HepG2 (cell line): ENCODE data around the gene ATF3. TPM values are rescaled to one million over a fixed set of nuclear protein-coding genes. Genes with fewer than 3 reads are reported as not detected.

ENCODE experiments used
- ATAC-seq: fragments of 200-7000 bp; cut with Tn5 transposase; 3 replicates; pipeline ENCODE4 v1.9.1; 2020; ENCODE audit warnings: mild to moderate bottlenecking, moderate library complexity
- BruUV-seq: library from RNA; stranded (reverse); fragments of 400-500 nt; replicated peaks from 2 replicates; lab custom pipeline; 2021; lab: Mats Ljungman, UMichigan
- CTCF ChIA-PET: fragments of 300-600 bp; formaldehyde crosslinking; extraction: SDS; loops from one replicate; lab custom pipeline; 2021; ENCODE audit warnings: low total read pairs, inconsistent platforms, low intra/inter-chr PET ratio; lab: Yijun Ruan, JAX
- POLR2A ChIA-PET: fragments of 350-600 bp; sonication (Branson Sonifier 250); formaldehyde crosslinking; loops from one replicate; lab custom pipeline; 2020; ENCODE audit warnings: antibody characterized with exemption, inconsistent platforms; lab: Yijun Ruan, JAX
- DNase-seq: peaks from one replicate; pipeline ENCODE4 v3.0.0-alpha.2; 2015; ENCODE audit warnings: low spot score
- FAIRE-seq: peaks from 3 replicates; lab custom pipeline; 2011; peaks lifted over from hg19 to GRCh38; lab: Jason Lieb, UNC
- H2AFZ ChIP-seq: one replicate; pipeline ENCODE4 v1.6.1; 2011; ENCODE audit warnings: low read length, inconsistent platforms
- H3K27ac ChIP-seq: fragments of 300-600 bp; 3 replicates; pipeline ENCODE4 v1.8.0; 2011; ENCODE audit warnings: mixed run types, mild to moderate bottlenecking, mixed read lengths, low read length, inconsistent platforms; ENCODE audit not compliant: insufficient read depth; ENCODE audit errors: extremely low read length
- H3K27me3 ChIP-seq, 2 experiments: fragments of 200-600 bp in 1 of 2; 2 replicates in 1 of 2; 3 replicates in 1 of 2; pipeline versions ENCODE4 v1.6.0 to v1.8.0; 2011; ENCODE audit warnings: low read length in 2 of 2, mild to moderate bottlenecking in 2 of 2, moderate library complexity in 2 of 2, inconsistent platforms in 1 of 2; ENCODE audit not compliant: insufficient read depth in 2 of 2, control insufficient read depth in 1 of 2
- H3K36me3 ChIP-seq, 2 experiments: fragments of 200-600 bp in 1 of 2; replicated peaks in 1 of 2; 2 replicates in 1 of 2; 3 replicates in 1 of 2; pipeline versions ENCODE4 v1.5.1 to v1.8.0; 2011; ENCODE audit warnings: low read length in 2 of 2, inconsistent platforms in 1 of 2; ENCODE audit not compliant: insufficient read depth in 2 of 2, control insufficient read depth in 1 of 2
- H3K4me1 ChIP-seq: 2 replicates; pipeline ENCODE4 v1.5.1; 2012; ENCODE audit warnings: low read length, inconsistent platforms; ENCODE audit not compliant: insufficient read depth
- H3K4me2 ChIP-seq: 2 replicates; pipeline ENCODE4 v1.6.0; 2011; ENCODE audit warnings: low read depth, low read length, inconsistent platforms
- H3K4me3 ChIP-seq, 3 experiments: fragments of 200-600 bp in 1 of 3; sonication (generic), shearing (Covaris generic) in 1 of 3; replicated peaks in 1 of 3; 2 replicates each; pipeline ENCODE4 v1.5.1; 2011 to 2016; ENCODE audit warnings: low read length in 3 of 3, inconsistent platforms in 2 of 3, low read depth in 2 of 3, mild to moderate bottlenecking in 2 of 3, control low read depth in 1 of 3, mixed read lengths in 1 of 3; ENCODE audit not compliant: insufficient read depth in 1 of 3
- H3K79me2 ChIP-seq: one replicate; pipeline ENCODE4 v1.6.1; 2011; ENCODE audit warnings: low read length, inconsistent platforms; ENCODE audit not compliant: insufficient read depth
- H3K9ac ChIP-seq: 2 replicates; pipeline ENCODE4 v1.6.0; 2011; ENCODE audit warnings: mild to moderate bottlenecking, low read depth, low read length, inconsistent platforms; ENCODE audit not compliant: insufficient read depth
- H3K9me3 ChIP-seq: 2 replicates; pipeline ENCODE4 v1.5.1; 2012; ENCODE audit warnings: mild to moderate bottlenecking, low read length
- H4K20me1 ChIP-seq: 2 replicates; pipeline ENCODE4 v1.6.0; 2011; ENCODE audit warnings: inconsistent platforms, mild to moderate bottlenecking, low read length, moderate library complexity; ENCODE audit not compliant: insufficient read depth
- CCAR2 ChIP-seq: fragments of 200-400 bp; formaldehyde crosslinking; optimal IDR thresholded peaks from 2 replicates; pipeline ENCODE3; 2018; ENCODE audit warnings: low read depth, mild to moderate bottlenecking, low read length, moderate library complexity
- CENPBD1 ChIP-seq: sonication (generic); formaldehyde crosslinking; IDR thresholded peaks from 2 replicates; pipeline ENCODE4 v1.8.0; 2022; ENCODE audit warnings: missing genetic modification reagents, low read depth, mild to moderate bottlenecking, borderline replicate concordance
- FOXP1 ChIP-seq, 2 experiments: fragments of 450-650 bp in 1 of 2; IDR thresholded peaks; 2 replicates each; pipeline ENCODE4 v1.6.1; 2017 to 2018; ENCODE audit warnings: antibody characterized with exemption in 1 of 2
- HNRNPH1 ChIP-seq: fragments of 200-400 bp; formaldehyde crosslinking; optimal IDR thresholded peaks from 2 replicates; pipeline ENCODE3; 2017; ENCODE audit warnings: mild to moderate bottlenecking, low read depth, low read length
- LRRFIP1 ChIP-seq: sonication (generic); formaldehyde crosslinking; conservative IDR thresholded peaks from 2 replicates; pipeline ENCODE4 v1.4.0; 2020; ENCODE audit warnings: missing genetic modification reagents
- MAX ChIP-seq: IDR thresholded peaks from 2 replicates; pipeline ENCODE4 v1.6.1; 2012; ENCODE audit warnings: inconsistent platforms
- ZBTB14 ChIP-seq: sonication (generic); formaldehyde crosslinking; IDR thresholded peaks from 2 replicates; pipeline ENCODE4 v1.4.0; 2020; ENCODE audit warnings: missing genetic modification reagents
- ZFP91 ChIP-seq: sonication (generic); formaldehyde crosslinking; IDR thresholded peaks from 2 replicates; pipeline ENCODE4 v1.9.0; 2022; ENCODE audit warnings: missing genetic modification reagents, mild to moderate bottlenecking, borderline replicate concordance
- ZKSCAN5 ChIP-seq: sonication (generic); formaldehyde crosslinking; IDR thresholded peaks from 2 replicates; pipeline ENCODE4 v1.5.1; 2020; ENCODE audit warnings: mild to moderate bottlenecking, missing genetic modification reagents
- ZNF121 ChIP-seq: sonication (generic); formaldehyde crosslinking; IDR thresholded peaks from 2 replicates; pipeline ENCODE4 v1.5.0; 2020; ENCODE audit warnings: mild to moderate bottlenecking, missing genetic modification reagents
- ZNF256 ChIP-seq: sonication (generic); formaldehyde crosslinking; conservative IDR thresholded peaks from 2 replicates; pipeline ENCODE4 v1.4.0; 2020; ENCODE audit warnings: missing genetic modification reagents
- ZNF326 ChIP-seq: sonication (generic); formaldehyde crosslinking; IDR thresholded peaks from 2 replicates; pipeline ENCODE4 v1.4.0; 2020; ENCODE audit warnings: missing genetic modification reagents, borderline replicate concordance
- ZNF772 ChIP-seq: sonication (generic); formaldehyde crosslinking; IDR thresholded peaks from 2 replicates; pipeline ENCODE4 v1.5.0; 2020; ENCODE audit warnings: mild to moderate bottlenecking, missing genetic modification reagents
- WGBS: methylation state at CpG from one replicate; pipeline ENCODE4 v1.1.6; 2017; ENCODE audit warnings: low lambda C conversion rate; 5-methylcytosine and 5-hydroxymethylcytosine counted together
- in situ Hi-C: cut with HindIII; loops from 2 replicates; pipeline ENCODE4 v1.10.0; 2017; ENCODE audit warnings: low pct_unique_long_range_greater_than_20kb; ENCODE audit not compliant: extremely low pct_ligation_motif_present
- intact Hi-C: fragments of 100-400 bp; cut with micrococcal nuclease; formaldehyde crosslinking; loops from one replicate; pipeline ENCODE4 v1.10.0; 2022; ENCODE audit not compliant: unreplicated experiment
- polyA plus RNA-seq, 8 experiments: library from polyadenylated mRNA; depleted of rRNA in 3 of 8; stranded (reverse) in 7 of 8; unstranded in 1 of 8; fragments of >200 nt; fragmentation: Illumina TruSeq in 4 of 8; extraction: Trizol in 4 of 8; gene quantifications; 2 replicates each; pipeline versions ENCODE4 v1.2.1 to v1.2.3, GENCODE V29; 2011 to 2016; ENCODE audit warnings: low read depth in 4 of 8, missing spikeins in 1 of 8, mixed read lengths in 1 of 8; ENCODE audit not compliant: insufficient read depth in 1 of 8
- total RNA-seq, 5 experiments: library from RNA; depleted of rRNA; stranded (reverse); fragments of >200 nt; fragmentation: Illumina TruSeq; extraction: Trizol; gene quantifications; 2 replicates each; pipeline ENCODE4 v1.2.3, GENCODE V29; 2016; ENCODE audit warnings: low read depth in 1 of 5

Gene ATF3
- total and polyA plus RNA-seq, 2 of the 13 experiments (the other 11 are each of a cell fraction or from before 2014, with no cell fraction given) = 5.0 to 13.0 TPM

- Histone ChIP-seq H3K4me3 (no peak overlapping the region), H3K79me2 (no peaks in the 10 kb centered on the region), H2AFZ (no peak overlapping the region), H3K4me2 (no peak overlapping the region), H3K27me3 (peaks cover 1 to 3% of the 10 kb centered on the region in 2 experiments; a peak in 2 of 5 replicates), H3K4me1 (peaks cover 15% of the 10 kb centered on the region), H3K9ac (no peak overlapping the region), H3K27ac (no peak overlapping the region), H3K9me3 (no peaks in the 10 kb centered on the region), H4K20me1 (no peaks in the 10 kb centered on the region), H3K36me3 (no peaks in the 10 kb centered on the region)
- FAIRE-seq (no peak), DNase-seq (no peak), ATAC-seq (no peak)
- ChIA-PET POLR2A (no interaction called here), CTCF (no interaction called here)
- intact Hi-C loops (loop anchor here (10.0 kb wide), 1 partner anchor 81 kb away; no protein-coding TSS in a partner anchor), in situ Hi-C loops (no loop called here)
- WGBS = 67% methylated on average over 5 of the region's 6 CpGs
- no TSS peak for BruUV-seq
- TF ChIP-seq ZKSCAN5 = no peak
- no peak for TF ChIP-seq ZNF256 (CRISPR knock-in tag)
- no peak for TF ChIP-seq FOXP1 (IDR thresholded peaks at IDR 0.05)
- no peak for TF ChIP-seq FOXP1 (CRISPR knock-in tag; IDR thresholded peaks at IDR 0.05)
- no peak for TF ChIP-seq ZNF772 (CRISPR knock-in tag)
- no peak for TF ChIP-seq CENPBD1 (CRISPR knock-in tag)
- no peak for TF ChIP-seq ZFP91 (CRISPR knock-in tag)
- no peak for TF ChIP-seq HNRNPH1
- TF ChIP-seq MAX = no peak
- no peak for TF ChIP-seq ZNF121
- no peak for TF ChIP-seq CCAR2
- TF ChIP-seq ZBTB14 (CRISPR knock-in tag) = no peak
- TF ChIP-seq LRRFIP1 (CRISPR knock-in tag) = no peak
- TF ChIP-seq ZNF326 = no peak
Measured at GRCh38 chr1:212565571-212566305, 42.8 kb upstream of the ATF3 start.
